Measurements from ENCODE around the gene HNRNPH3.
A peak's percentile ranks its signal among the peaks of the same experiment; 100 is the strongest.

Gene HNRNPH3, protein sequence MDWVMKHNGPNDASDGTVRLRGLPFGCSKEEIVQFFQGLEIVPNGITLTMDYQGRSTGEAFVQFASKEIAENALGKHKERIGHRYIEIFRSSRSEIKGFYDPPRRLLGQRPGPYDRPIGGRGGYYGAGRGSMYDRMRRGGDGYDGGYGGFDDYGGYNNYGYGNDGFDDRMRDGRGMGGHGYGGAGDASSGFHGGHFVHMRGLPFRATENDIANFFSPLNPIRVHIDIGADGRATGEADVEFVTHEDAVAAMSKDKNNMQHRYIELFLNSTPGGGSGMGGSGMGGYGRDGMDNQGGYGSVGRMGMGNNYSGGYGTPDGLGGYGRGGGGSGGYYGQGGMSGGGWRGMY
- long read RNA-seq, transcript HNRNPH3-202 (10 exons, 1,332 nt): minor isoform, 42 of 247 reads
- long read RNA-seq, transcript HNRNPH3-201 (10 exons, 2,339 nt): major isoform, 62 of 247 reads
- long read RNA-seq, partial matches to known transcripts: 5 of 247 reads
- long read RNA-seq, other reads (novel, unspliced or antisense): 136 of 247 reads

DNA sequence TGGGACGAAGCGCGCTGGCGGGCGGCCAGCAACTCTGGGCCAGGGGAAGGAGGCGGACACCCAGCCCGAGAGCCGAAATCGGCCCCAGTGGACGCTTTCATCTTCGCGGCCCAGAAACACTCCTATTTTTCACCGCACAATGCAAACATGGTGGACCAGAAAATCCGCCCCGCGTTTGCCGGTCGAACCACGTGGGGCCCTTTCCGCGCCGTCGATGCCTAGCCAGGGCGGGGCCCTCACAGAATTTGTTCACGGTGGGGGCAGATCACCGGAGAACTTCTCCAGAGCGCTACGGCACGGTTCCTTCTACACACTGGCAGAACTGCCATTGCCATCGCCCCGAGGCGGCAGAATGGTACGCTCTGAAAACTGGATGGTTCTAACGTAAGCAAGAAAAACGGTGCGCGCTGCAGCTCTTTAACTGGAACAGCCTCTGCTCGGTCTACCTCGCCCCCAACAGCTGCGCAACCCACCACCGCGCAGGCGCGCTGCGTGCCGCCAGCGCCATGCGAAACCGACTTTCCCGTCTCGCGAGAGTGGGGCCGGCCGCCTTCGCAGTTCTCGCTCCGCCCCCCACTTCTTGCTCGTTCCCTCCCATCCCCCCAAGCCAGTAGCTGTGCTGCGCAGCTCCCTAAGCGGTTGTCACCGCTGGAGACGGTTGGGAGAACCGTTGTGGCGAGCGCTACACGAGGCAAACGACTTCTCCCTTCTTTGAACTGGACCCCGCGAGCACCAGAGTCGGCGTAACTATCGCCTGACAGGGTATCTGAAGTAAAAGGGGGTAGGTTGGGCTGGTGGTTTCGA lies at the start of gene HNRNPH3:
Gene HNRNPH3 (plus strand): TSS at position 610 of the 804 bp plus-strand sequence. CDS start 5,158 bp downstream, outside the sequence.
- DNase-seq (ENCODE audit: low read depth in 1 of 2, low spot score in 1 of 2): peak; percentile 96 to 97
- no peaks in the 10 kb centered on the region for H3K27me3 ChIP-seq (ENCODE audit: insufficient read depth, poor library complexity, severe bottlenecking)

DNA sequence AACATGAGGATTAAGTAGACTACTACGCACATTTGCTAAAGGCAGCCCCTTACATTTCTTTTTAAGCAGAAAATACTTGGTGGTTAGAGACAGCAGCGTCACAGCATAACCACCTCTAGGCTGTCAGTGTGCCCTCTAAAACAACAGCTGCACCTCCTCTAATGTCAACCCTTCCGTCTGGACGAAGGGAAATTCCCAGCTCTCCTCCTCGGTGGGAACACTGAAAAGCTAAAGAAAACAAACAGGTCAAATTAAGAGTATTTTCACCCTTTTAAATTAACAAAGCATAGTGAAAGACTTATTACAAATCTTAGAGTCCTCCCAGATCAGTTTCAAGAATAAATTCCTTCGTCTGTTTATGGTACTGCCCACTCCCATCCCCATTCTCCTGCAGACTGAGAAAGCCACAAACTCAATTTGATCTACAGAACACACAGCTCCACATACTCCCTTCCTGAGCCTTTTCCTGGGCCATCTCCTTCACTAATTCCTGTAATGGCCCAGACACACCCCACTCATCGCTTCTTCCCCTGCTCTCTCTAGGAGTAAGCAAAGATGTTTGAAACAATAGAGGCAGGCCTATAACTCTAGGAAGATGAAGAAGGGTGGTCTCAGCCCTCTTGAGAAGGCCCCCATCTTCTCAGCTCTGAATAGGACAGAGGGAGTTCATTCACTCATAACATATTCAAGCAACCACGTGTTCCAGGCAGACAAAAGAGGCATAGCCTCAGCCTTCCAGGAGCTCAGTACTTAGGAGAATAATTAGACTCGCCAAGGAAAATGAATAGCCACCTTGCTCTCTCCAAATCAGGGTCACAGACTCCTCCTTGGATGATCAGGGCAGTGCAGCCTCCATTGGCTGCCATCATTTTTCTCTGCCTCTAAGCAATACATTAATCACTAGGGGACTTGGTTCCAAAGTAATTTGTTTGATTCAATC lies 47.5 kb upstream of the HNRNPH3 start:
- DNase-seq (ENCODE audit: low read depth in 1 of 2, low spot score in 1 of 2): no peak
- TF ChIP-seq GABPA (IDR thresholded peaks at IDR 0.05; ENCODE audit: low read depth): no peak
- TF ChIP-seq, protein P1, sequence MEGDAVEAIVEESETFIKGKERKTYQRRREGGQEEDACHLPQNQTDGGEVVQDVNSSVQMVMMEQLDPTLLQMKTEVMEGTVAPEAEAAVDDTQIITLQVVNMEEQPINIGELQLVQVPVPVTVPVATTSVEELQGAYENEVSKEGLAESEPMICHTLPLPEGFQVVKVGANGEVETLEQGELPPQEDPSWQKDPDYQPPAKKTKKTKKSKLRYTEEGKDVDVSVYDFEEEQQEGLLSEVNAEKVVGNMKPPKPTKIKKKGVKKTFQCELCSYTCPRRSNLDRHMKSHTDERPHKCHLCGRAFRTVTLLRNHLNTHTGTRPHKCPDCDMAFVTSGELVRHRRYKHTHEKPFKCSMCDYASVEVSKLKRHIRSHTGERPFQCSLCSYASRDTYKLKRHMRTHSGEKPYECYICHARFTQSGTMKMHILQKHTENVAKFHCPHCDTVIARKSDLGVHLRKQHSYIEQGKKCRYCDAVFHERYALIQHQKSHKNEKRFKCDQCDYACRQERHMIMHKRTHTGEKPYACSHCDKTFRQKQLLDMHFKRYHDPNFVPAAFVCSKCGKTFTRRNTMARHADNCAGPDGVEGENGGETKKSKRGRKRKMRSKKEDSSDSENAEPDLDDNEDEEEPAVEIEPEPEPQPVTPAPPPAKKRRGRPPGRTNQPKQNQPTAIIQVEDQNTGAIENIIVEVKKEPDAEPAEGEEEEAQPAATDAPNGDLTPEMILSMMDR (IDR thresholded peaks at IDR 0.05; ENCODE audit: insufficient read depth, low read length): no peak
- TF ChIP-seq SPI1 (IDR thresholded peaks at IDR 0.05; ENCODE audit: borderline replicate concordance, low read depth): no peak
- TF ChIP-seq, protein P2, sequence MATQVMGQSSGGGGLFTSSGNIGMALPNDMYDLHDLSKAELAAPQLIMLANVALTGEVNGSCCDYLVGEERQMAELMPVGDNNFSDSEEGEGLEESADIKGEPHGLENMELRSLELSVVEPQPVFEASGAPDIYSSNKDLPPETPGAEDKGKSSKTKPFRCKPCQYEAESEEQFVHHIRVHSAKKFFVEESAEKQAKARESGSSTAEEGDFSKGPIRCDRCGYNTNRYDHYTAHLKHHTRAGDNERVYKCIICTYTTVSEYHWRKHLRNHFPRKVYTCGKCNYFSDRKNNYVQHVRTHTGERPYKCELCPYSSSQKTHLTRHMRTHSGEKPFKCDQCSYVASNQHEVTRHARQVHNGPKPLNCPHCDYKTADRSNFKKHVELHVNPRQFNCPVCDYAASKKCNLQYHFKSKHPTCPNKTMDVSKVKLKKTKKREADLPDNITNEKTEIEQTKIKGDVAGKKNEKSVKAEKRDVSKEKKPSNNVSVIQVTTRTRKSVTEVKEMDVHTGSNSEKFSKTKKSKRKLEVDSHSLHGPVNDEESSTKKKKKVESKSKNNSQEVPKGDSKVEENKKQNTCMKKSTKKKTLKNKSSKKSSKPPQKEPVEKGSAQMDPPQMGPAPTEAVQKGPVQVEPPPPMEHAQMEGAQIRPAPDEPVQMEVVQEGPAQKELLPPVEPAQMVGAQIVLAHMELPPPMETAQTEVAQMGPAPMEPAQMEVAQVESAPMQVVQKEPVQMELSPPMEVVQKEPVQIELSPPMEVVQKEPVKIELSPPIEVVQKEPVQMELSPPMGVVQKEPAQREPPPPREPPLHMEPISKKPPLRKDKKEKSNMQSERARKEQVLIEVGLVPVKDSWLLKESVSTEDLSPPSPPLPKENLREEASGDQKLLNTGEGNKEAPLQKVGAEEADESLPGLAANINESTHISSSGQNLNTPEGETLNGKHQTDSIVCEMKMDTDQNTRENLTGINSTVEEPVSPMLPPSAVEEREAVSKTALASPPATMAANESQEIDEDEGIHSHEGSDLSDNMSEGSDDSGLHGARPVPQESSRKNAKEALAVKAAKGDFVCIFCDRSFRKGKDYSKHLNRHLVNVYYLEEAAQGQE (IDR thresholded peaks at IDR 0.05; ENCODE audit: insufficient replicate concordance, low read depth): no peak
- no peak for TF ChIP-seq POLR2AphosphoS5 (IDR thresholded peaks at IDR 0.05; ENCODE audit: low read depth)
- Histone ChIP-seq H3K4me3 (replicated peaks; ENCODE audit: insufficient read depth, low read length) (no peak overlapping the region), H3K27me3 (ENCODE audit: insufficient read depth, poor library complexity, severe bottlenecking) (no peaks in the 10 kb centered on the region), H3K27ac (replicated peaks) (no peak overlapping the region)

More for the DNA sequence above, at the start of gene HNRNPH3:
- peak within 1 kb of the TSS; percentile 78 for H3K4me3 ChIP-seq (replicated peaks; ENCODE audit: insufficient read depth, low read length)
- peak within 1 kb of the TSS; percentile 99 for H3K27ac ChIP-seq (replicated peaks)
- TF ChIP-seq, protein P2 (IDR thresholded peaks at IDR 0.05; ENCODE audit: insufficient replicate concordance, low read depth): peak; percentile 86
- peak; percentile 27; the same call in 1 of the 2 replicates for TF ChIP-seq SPI1 (IDR thresholded peaks at IDR 0.05; ENCODE audit: borderline replicate concordance, low read depth)
- TF ChIP-seq GABPA (IDR thresholded peaks at IDR 0.05; ENCODE audit: low read depth): peak; percentile 21; the same call in 1 of the 2 replicates
- TF ChIP-seq POLR2AphosphoS5 (IDR thresholded peaks at IDR 0.05; ENCODE audit: low read depth): peak; percentile 98
- TF ChIP-seq, protein P1 (IDR thresholded peaks at IDR 0.05; ENCODE audit: insufficient read depth, low read length): no peak

DNA sequence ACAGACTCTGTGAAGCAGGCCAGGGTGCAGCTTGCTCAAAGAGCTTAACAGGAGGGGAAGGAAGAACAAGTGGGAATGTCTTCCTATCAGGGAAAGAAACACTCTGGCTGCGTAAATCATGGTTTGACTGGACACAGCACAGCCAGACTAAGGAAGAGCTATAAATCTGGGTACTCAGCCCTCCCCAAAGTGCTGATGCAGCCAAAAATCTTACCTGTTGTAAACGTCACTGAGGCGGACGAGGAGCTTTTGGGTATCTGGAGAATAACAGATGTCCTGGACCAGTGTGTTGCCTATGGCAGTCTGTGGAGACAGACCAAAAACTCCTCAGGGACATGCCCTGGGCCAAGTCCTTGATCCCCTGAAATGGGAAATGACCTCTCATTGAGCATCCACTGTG lies 43.1 kb upstream of the HNRNPH3 start:
- DNase-seq (ENCODE audit: low read depth in 1 of 2, low spot score in 1 of 2): no peak
- no peak overlapping the region for H3K27ac ChIP-seq (replicated peaks)
- TF ChIP-seq POLR2AphosphoS5 (IDR thresholded peaks at IDR 0.05; ENCODE audit: low read depth) (no peak), SPI1 (IDR thresholded peaks at IDR 0.05; ENCODE audit: borderline replicate concordance, low read depth) (no peak), GABPA (IDR thresholded peaks at IDR 0.05; ENCODE audit: low read depth) (no peak)
- TF ChIP-seq, protein P2 (IDR thresholded peaks at IDR 0.05; ENCODE audit: insufficient replicate concordance, low read depth): no peak
- TF ChIP-seq, protein P1 (IDR thresholded peaks at IDR 0.05; ENCODE audit: insufficient read depth, low read length): no peak
- H3K4me3 ChIP-seq (replicated peaks; ENCODE audit: insufficient read depth, low read length): no peak overlapping the region
- no peaks in the 10 kb centered on the region for H3K27me3 ChIP-seq (ENCODE audit: insufficient read depth, poor library complexity, severe bottlenecking)
